Measurements from ENCODE around the gene SIAH3.
"Not testable (repeated sequence)": the region's sequence is repeated elsewhere in the genome, so short reads cannot be mapped to it uniquely, and the experiment has no call there.

Gene SIAH3

GRCh38 chr13:45851171-45851921, at the start of gene SIAH3:
Gene SIAH3, minus strand, starts transcription at chr13:45851753. Its CDS starts 124 bp downstream, at chr13:45851629.
- DNase-seq: no peak

- DNase-seq: no peak
Measured at GRCh38 chr13:45899406-45899805, 47.9 kb upstream of the SIAH3 start.

- no peak for DNase-seq
Measured at GRCh38 chr13:45897562-45897961, 46.0 kb upstream of the SIAH3 start.

GRCh38 chr13:45896285-45896684, 44.7 kb upstream of the SIAH3 start:
- no peak for DNase-seq

- no peak for DNase-seq
Measured at GRCh38 chr13:45895881-45896280, 44.3 kb upstream of the SIAH3 start.

- no peak for DNase-seq
Measured at GRCh38 chr13:45892513-45892912, 41.0 kb upstream of the SIAH3 start.

GRCh38 chr13:45889590-45890243, 38.2 kb upstream of the SIAH3 start:
- DNase-seq: no peak

GRCh38 chr13:45886466-45886865, 34.9 kb upstream of the SIAH3 start:
- no peak for DNase-seq

- no peak for DNase-seq
Measured at GRCh38 chr13:45885194-45885593, 33.6 kb upstream of the SIAH3 start.

- DNase-seq: no peak
Measured at GRCh38 chr13:45882626-45883025, 31.1 kb upstream of the SIAH3 start.

GRCh38 chr13:45881353-45881752, 29.8 kb upstream of the SIAH3 start:
- DNase-seq: no peak

GRCh38 chr13:45880242-45880641, 28.7 kb upstream of the SIAH3 start:
- DNase-seq: no peak

- DNase-seq: no peak
Measured at GRCh38 chr13:45879666-45880065, 28.1 kb upstream of the SIAH3 start.

- DNase-seq: no peak
Measured at GRCh38 chr13:45878966-45879365, 27.4 kb upstream of the SIAH3 start.

- no peak for DNase-seq
Measured at GRCh38 chr13:45876781-45877180, 25.2 kb upstream of the SIAH3 start.

GRCh38 chr13:45875951-45876350, 24.4 kb upstream of the SIAH3 start:
- DNase-seq: no peak

- no peak for DNase-seq
Measured at GRCh38 chr13:45873491-45874325, 22.2 kb upstream of the SIAH3 start.

- DNase-seq: no peak
Measured at GRCh38 chr13:45872566-45872965, 21.0 kb upstream of the SIAH3 start.

- DNase-seq: not testable (repeated sequence)
Measured at GRCh38 chr13:45871201-45871600, 19.6 kb upstream of the SIAH3 start.

GRCh38 chr13:45870232-45870631, 18.7 kb upstream of the SIAH3 start:
- DNase-seq: no peak

- no peak for DNase-seq
Measured at GRCh38 chr13:45865414-45865813, 13.9 kb upstream of the SIAH3 start.

GRCh38 chr13:45863709-45864590, 12.4 kb upstream of the SIAH3 start:
- DNase-seq: no peak

GRCh38 chr13:45861322-45861721, 9.8 kb upstream of the SIAH3 start:
- DNase-seq: no peak
